ENCODE measurements around the gene ACAP1. TPM values are rescaled to one million over a fixed set of nuclear protein-coding genes. Genes with fewer than 3 reads are reported as not detected.
A peak's percentile ranks its signal among the peaks of the same experiment; 100 is the strongest.

The ACAP1 gene
- total and polyA plus RNA-seq, 9 of the 15 experiments (the other 6 are each of a cell fraction or from before 2014, with no cell fraction given) = 0.15 to 8.5 (median 2.4) TPM

- no peak for TF ChIP-seq CBX8 (IDR thresholded peaks at IDR 0.05; ENCODE audit: borderline replicate concordance, extremely low read depth, low read depth, low read length, poor library complexity, severe bottlenecking)
- TF ChIP-seq GTF2A2 (tag; IDR thresholded peaks at IDR 0.05) = no peak
- no peak for TF ChIP-seq CHD2 (IDR thresholded peaks at IDR 0.05; ENCODE audit: low read depth, low read length)
- TF ChIP-seq CBX3 (IDR thresholded peaks at IDR 0.05; ENCODE audit: borderline replicate concordance in 1 of 2, low read length in 2 of 2) = no peak
- TF ChIP-seq ZNF224 (CRISPR knock-in tag; IDR thresholded peaks at IDR 0.05) = no peak
- TF ChIP-seq POLR2G (IDR thresholded peaks at IDR 0.05; ENCODE audit: low read depth, low read length) = peak; percentile 58; the same call in 1 of the 2 replicates
- TF ChIP-seq EGR1 (conservative IDR thresholded peaks at IDR 0.05) = 0 out of 2 replicates have a peak, but pooled peaks have one; percentile 6
- no peak for TF ChIP-seq DMBX1 (CRISPR knock-in tag; IDR thresholded peaks at IDR 0.05; ENCODE audit: borderline replicate concordance)
- 0 out of 2 replicates have a peak, but pooled peaks have one; percentile 34 for TF ChIP-seq MYNN (IDR thresholded peaks at IDR 0.05)
- no peak for TF ChIP-seq MYNN (CRISPR knock-in tag; IDR thresholded peaks at IDR 0.05)
Measured at GRCh38 chr17:7313088-7313889, 23.0 kb upstream of the ACAP1 start (continued).

All from K562 (cell line).